Endometrial microvascular endothelial cells (primary cell): Measurements from ENCODE around the gene EP300. TPM values are rescaled to one million over a fixed set of nuclear protein-coding genes. Genes with fewer than 3 reads are reported as not detected.

ENCODE experiments used
- total RNA-seq: library from RNA; depleted of rRNA; stranded (reverse); fragments of >200 nt; gene quantifications from one replicate; pipeline ENCODE4 v1.2.3, GENCODE V29; 2015; ENCODE audit errors: inconsistent ontology term

EP300 gene
- total RNA-seq, 1 donor from 2014 or later, result 55.7 TPM

Other genes with a start within 250 kb of the EP300 start
- gene ST13, start 236.0 kb upstream of the EP300 start, total RNA-seq, result 88.5 TPM
- gene XPNPEP3, start 235.4 kb upstream of the EP300 start, total RNA-seq, result 7.9 TPM
- gene DNAJB7, start 230.5 kb upstream of the EP300 start, total RNA-seq, result not detected
- 97.5 TPM for gene RBX1, start 141.2 kb upstream of the EP300 start, total RNA-seq
- gene L3MBTL2, start 112.7 kb downstream of the EP300 start, total RNA-seq, result 46.8 TPM
- gene CHADL, start 148.3 kb downstream of the EP300 start, total RNA-seq, result 0.19 TPM
- gene RANGAP1, start 193.6 kb downstream of the EP300 start, total RNA-seq, result 226 TPM
- 117 TPM for gene ZC3H7B, start 208.9 kb downstream of the EP300 start, total RNA-seq